ENCODE results near the gene KCNJ5. TPM values are rescaled to one million over a fixed set of nuclear protein-coding genes. Genes with fewer than 3 reads are reported as not detected.

Gene KCNJ5
- total RNA-seq, 1 donor from 2014 or later = 1.5 TPM

- Histone ChIP-seq H3K4me1 (peaks cover 46% of the 10 kb centered on the region), H3K27ac (peak overlapping the region; percentile 54)
- no peak for DNase-seq (ENCODE audit: extremely low spot score in 2 of 2)
Measured at GRCh38 chr11:128906185-128907050, 15.3 kb downstream of the KCNJ5 start.

DNA sequence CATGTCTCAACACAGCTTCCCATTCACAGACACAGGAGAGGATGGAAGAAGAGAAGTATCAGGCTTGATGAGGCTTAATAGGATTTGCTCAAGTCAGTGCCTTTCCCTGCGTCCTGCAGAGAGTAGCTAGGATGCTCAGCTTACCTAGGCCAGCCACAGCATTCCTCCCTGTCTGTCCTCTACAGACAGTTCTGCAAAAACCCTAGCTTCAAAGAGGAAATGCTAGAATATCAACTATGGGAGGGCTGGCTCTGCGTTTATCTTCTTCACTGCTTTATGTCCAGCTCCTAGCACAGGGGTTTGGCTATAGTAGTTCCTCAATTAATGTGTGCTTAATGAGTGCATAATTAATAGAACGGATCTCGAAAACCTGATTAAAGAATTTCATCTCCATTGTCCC lies 16.4 kb downstream of the KCNJ5 start:
- Histone ChIP-seq H3K36me3 (no peaks in the 10 kb centered on the region), H3K9me3 (no peaks in the 10 kb centered on the region), H3K27ac (no peak overlapping the region), H3K4me3 (no peak overlapping the region), H3K27me3 (no peaks in the 10 kb centered on the region), H3K4me1 (peaks cover 46% of the 10 kb centered on the region)
- DNase-seq (ENCODE audit: extremely low spot score in 2 of 2) = no peak
- TF ChIP-seq, protein P1, sequence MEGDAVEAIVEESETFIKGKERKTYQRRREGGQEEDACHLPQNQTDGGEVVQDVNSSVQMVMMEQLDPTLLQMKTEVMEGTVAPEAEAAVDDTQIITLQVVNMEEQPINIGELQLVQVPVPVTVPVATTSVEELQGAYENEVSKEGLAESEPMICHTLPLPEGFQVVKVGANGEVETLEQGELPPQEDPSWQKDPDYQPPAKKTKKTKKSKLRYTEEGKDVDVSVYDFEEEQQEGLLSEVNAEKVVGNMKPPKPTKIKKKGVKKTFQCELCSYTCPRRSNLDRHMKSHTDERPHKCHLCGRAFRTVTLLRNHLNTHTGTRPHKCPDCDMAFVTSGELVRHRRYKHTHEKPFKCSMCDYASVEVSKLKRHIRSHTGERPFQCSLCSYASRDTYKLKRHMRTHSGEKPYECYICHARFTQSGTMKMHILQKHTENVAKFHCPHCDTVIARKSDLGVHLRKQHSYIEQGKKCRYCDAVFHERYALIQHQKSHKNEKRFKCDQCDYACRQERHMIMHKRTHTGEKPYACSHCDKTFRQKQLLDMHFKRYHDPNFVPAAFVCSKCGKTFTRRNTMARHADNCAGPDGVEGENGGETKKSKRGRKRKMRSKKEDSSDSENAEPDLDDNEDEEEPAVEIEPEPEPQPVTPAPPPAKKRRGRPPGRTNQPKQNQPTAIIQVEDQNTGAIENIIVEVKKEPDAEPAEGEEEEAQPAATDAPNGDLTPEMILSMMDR (IDR thresholded peaks at IDR 0.05) = no peak
- TF ChIP-seq POLR2AphosphoS5 (IDR thresholded peaks at IDR 0.05; ENCODE audit: insufficient read depth in 1 of 2, low read depth in 1 of 2) = no peak
- no peak for TF ChIP-seq POLR2A (IDR thresholded peaks at IDR 0.05)
- intact Hi-C loops (cut with DNase I) = no loop called here

More at GRCh38 chr11:128906185-128907050, 15.3 kb downstream of the KCNJ5 start:
- Histone ChIP-seq H3K36me3 (no peaks in the 10 kb centered on the region), H3K27me3 (no peaks in the 10 kb centered on the region), H3K4me3 (peak overlapping the region; percentile 57 to 64), H3K9me3 (no peaks in the 10 kb centered on the region)
- TF ChIP-seq POLR2AphosphoS5 (IDR thresholded peaks at IDR 0.05; ENCODE audit: insufficient read depth in 1 of 2, low read depth in 1 of 2) (no peak), POLR2A (IDR thresholded peaks at IDR 0.05) (no peak)
- TF ChIP-seq, protein P1 (IDR thresholded peaks at IDR 0.05) = no peak
- intact Hi-C loops (cut with DNase I) = no loop called here

- Histone ChIP-seq H3K27ac (no peak overlapping the region), H3K4me1 (peaks cover 46% of the 10 kb centered on the region), H3K4me3 (no peak overlapping the region), H3K9me3 (no peaks in the 10 kb centered on the region), H3K27me3 (no peaks in the 10 kb centered on the region), H3K36me3 (no peaks in the 10 kb centered on the region)
- DNase-seq (ENCODE audit: extremely low spot score in 2 of 2) = no peak
- no peak for TF ChIP-seq POLR2A (IDR thresholded peaks at IDR 0.05)
- TF ChIP-seq, protein P1 (IDR thresholded peaks at IDR 0.05) = no peak
- TF ChIP-seq POLR2AphosphoS5 (IDR thresholded peaks at IDR 0.05; ENCODE audit: insufficient read depth in 1 of 2, low read depth in 1 of 2) = peak; percentile 7 to 28
- intact Hi-C loops (cut with DNase I) = no loop called here
Measured at GRCh38 chr11:128908391-128909246, 17.5 kb downstream of the KCNJ5 start.

DNA sequence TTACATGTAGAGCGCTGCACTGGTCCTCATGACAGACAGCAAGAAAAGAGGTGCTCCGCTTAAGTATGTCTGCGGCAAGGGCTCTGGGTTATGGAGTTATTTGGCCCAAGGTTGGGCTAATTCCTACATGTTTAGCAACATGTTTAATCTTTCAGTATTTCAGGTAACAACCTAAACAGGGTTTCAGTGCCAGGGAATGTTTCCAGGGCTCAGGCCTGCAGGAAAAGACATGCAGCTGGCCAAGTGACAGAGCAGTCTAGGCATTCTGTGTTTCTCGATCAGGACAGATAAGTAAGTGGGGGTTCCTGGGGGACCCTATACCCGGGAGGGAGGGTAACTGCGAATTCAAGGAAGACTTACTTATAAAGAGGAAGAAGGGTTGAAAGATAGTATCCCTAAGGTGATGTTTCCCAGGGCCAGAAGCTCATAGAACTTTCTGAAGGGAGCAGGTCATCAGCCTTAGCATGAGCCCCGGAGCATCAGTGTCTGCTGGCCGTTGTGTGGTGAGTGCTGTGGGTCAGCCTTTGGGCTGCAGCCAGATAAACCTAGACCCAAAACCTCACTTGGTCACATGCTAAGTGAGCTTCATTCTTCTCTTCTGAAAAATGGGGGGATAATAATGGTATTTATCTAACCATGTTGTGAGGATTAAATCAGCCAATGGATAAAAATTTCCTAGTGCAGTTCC lies 18.4 kb downstream of the KCNJ5 start:
- no peak for DNase-seq (ENCODE audit: extremely low spot score in 2 of 2)
- H3K9me3 ChIP-seq = no peaks in the 10 kb centered on the region
- intact Hi-C loops (cut with DNase I) = no loop called here
- H3K27me3 ChIP-seq = no peaks in the 10 kb centered on the region
- H3K4me1 ChIP-seq = peaks cover 52% of the 10 kb centered on the region
- TF ChIP-seq POLR2AphosphoS5 (IDR thresholded peaks at IDR 0.05; ENCODE audit: insufficient read depth in 1 of 2, low read depth in 1 of 2) (no peak), POLR2A (IDR thresholded peaks at IDR 0.05) (no peak)
- TF ChIP-seq, protein P1 (IDR thresholded peaks at IDR 0.05) = no peak
- H3K27ac ChIP-seq = no peak overlapping the region
- H3K36me3 ChIP-seq = no peaks in the 10 kb centered on the region
- H3K4me3 ChIP-seq = no peak overlapping the region

Measured in vagina (tissue), 2 donors.